GM12878 (cell line): Measurements from ENCODE around the gene MYO3B. TPM values are rescaled to one million over a fixed set of nuclear protein-coding genes. Genes with fewer than 3 reads are reported as not detected.

Experiments used
- ATAC-seq: fragments of 200-7000 bp; cut with Tn5 transposase; 3 replicates; pipeline ENCODE4 v1.9.1; 2020; ENCODE audit warnings: mild to moderate bottlenecking, moderate library complexity
- BruUV-seq: library from RNA; stranded (reverse); fragments of 400-500 nt; replicated peaks from 2 replicates; lab custom pipeline; 2021; lab: Mats Ljungman, UMichigan
- CTCF ChIA-PET: fragments of 300-600 bp; sonication (Branson Sonifier 250); formaldehyde crosslinking; extraction: SDS; loops from one replicate; lab custom pipeline; 2021; ENCODE audit warnings: inconsistent platforms; lab: Yijun Ruan, JAX
- POLR2A ChIA-PET: fragments of 350-600 bp; formaldehyde crosslinking; extraction: SDS; loops from one replicate; lab custom pipeline; 2021; ENCODE audit warnings: inconsistent platforms; lab: Charles Lee
- RAD21 ChIA-PET: fragments of 300-600 bp; sonication (Branson Sonifier 250); formaldehyde crosslinking; loops from one replicate; lab custom pipeline; 2023; ENCODE audit warnings: antibody characterized with exemption; ENCODE audit not compliant: unreplicated experiment; lab: Charles Lee
- SMC1A ChIA-PET: fragments of 300-600 bp; sonication (Branson Sonifier 250); formaldehyde crosslinking; loops from one replicate; lab custom pipeline; 2023; ENCODE audit not compliant: unreplicated experiment, uncharacterized antibody; lab: Charles Lee
- DNase-seq: peaks from one replicate; pipeline ENCODE4 v3.0.0-alpha.2; 2011; ENCODE audit warnings: low read depth, low spot score
- FAIRE-seq: peaks from 3 replicates; lab custom pipeline; 2011; peaks lifted over from hg19 to GRCh38; lab: Jason Lieb, UNC
- H2AFZ ChIP-seq: 2 replicates; pipeline ENCODE4 v1.6.0; 2011; ENCODE audit warnings: low read depth, low read length, control low read depth; ENCODE audit not compliant: control insufficient read depth
- H3K27ac ChIP-seq: 2 replicates; pipeline ENCODE4 v1.5.1; 2011; ENCODE audit warnings: control low read depth; ENCODE audit not compliant: control insufficient read depth, insufficient read depth
- H3K27me3 ChIP-seq, 2 experiments: replicated peaks in 1 of 2; 2 replicates each; pipeline versions ENCODE4 v1.6.0 to v1.6.1; 2011; ENCODE audit warnings: low read length in 1 of 2; ENCODE audit not compliant: control insufficient read depth in 2 of 2, insufficient read depth in 2 of 2
- H3K36me3 ChIP-seq, 2 experiments: 2 replicates each; pipeline ENCODE4 v1.5.1; 2011; ENCODE audit warnings: low read length in 1 of 2; ENCODE audit not compliant: control insufficient read depth in 2 of 2, insufficient read depth in 2 of 2
- H3K4me1 ChIP-seq: 2 replicates; pipeline ENCODE4 v1.6.1; 2011; ENCODE audit warnings: mild to moderate bottlenecking, low read length, moderate library complexity, mixed read lengths; ENCODE audit not compliant: control insufficient read depth, insufficient read depth
- H3K4me2 ChIP-seq: 2 replicates; pipeline ENCODE4 v1.6.0; 2011; ENCODE audit warnings: control low read depth; ENCODE audit not compliant: control insufficient read depth, insufficient read depth
- H3K4me3 ChIP-seq: fragments of 200-600 bp; sonication (generic); 2 replicates; pipeline ENCODE4 v1.5.1; 2016
- H3K79me2 ChIP-seq: 2 replicates; pipeline ENCODE4 v1.6.0; 2011; ENCODE audit warnings: low read length; ENCODE audit not compliant: control insufficient read depth, insufficient read depth
- H3K9ac ChIP-seq: 2 replicates; pipeline ENCODE4 v1.8.0; 2011; ENCODE audit warnings: low read length, control low read depth, mixed read lengths; ENCODE audit not compliant: control insufficient read depth, insufficient read depth
- H3K9me3 ChIP-seq: replicated peaks from 3 replicates; pipeline ENCODE4 v1.5.1; 2011; ENCODE audit warnings: mild to moderate bottlenecking, low read length; ENCODE audit not compliant: control insufficient read depth, insufficient read depth
- H4K20me1 ChIP-seq: 2 replicates; pipeline ENCODE4 v1.6.0; 2011; ENCODE audit not compliant: control insufficient read depth, insufficient read depth
- EGR1 ChIP-seq, 2 experiments: IDR thresholded peaks; 1 replicate in 1 of 2; 2 replicates in 1 of 2; pipeline ENCODE4 v1.6.1; 2011 to 2012; ENCODE audit warnings: low read depth in 2 of 2, low read length in 2 of 2, borderline replicate concordance in 1 of 2, mild to moderate bottlenecking in 1 of 2, moderate library complexity in 1 of 2
- IKZF1 ChIP-seq: fragments of 450-650 bp; conservative IDR thresholded peaks from 2 replicates; pipeline ENCODE4 v1.6.1; 2017; ENCODE audit warnings: antibody characterized with exemption, mild to moderate bottlenecking
- IKZF2 ChIP-seq, 2 experiments: fragments of 450-650 bp; IDR thresholded peaks; 2 replicates each; pipeline ENCODE4 v1.6.1; 2017; ENCODE audit warnings: mild to moderate bottlenecking in 2 of 2, moderate library complexity in 2 of 2
- MTA2 ChIP-seq: fragments of 450-650 bp; IDR thresholded peaks from 2 replicates; pipeline ENCODE4 v1.6.1; 2016; ENCODE audit warnings: low read depth, mild to moderate bottlenecking, moderate library complexity
- PML ChIP-seq: IDR thresholded peaks from 2 replicates; pipeline ENCODE4 v1.6.1; 2012; ENCODE audit warnings: low read length, inconsistent platforms
- RAD51 ChIP-seq: fragments of 450-650 bp; IDR thresholded peaks from 2 replicates; pipeline ENCODE4 v1.6.1; 2016; ENCODE audit warnings: moderate library complexity, mild to moderate bottlenecking, inconsistent platforms
- SMAD5 ChIP-seq: IDR thresholded peaks from 2 replicates; pipeline ENCODE4 v1.6.1; 2016; ENCODE audit warnings: antibody characterized with exemption, low read depth
- SPI1 ChIP-seq: IDR thresholded peaks from 2 replicates; pipeline ENCODE4 v1.6.1; 2011; ENCODE audit warnings: low read depth, mild to moderate bottlenecking, low read length, moderate library complexity, borderline replicate concordance; ENCODE audit not compliant: insufficient read depth
- ZNF384 ChIP-seq: IDR thresholded peaks from 2 replicates; pipeline ENCODE4 v1.6.1; 2012; ENCODE audit warnings: low read depth, mild to moderate bottlenecking, low read length, improper control_type of control experiment, borderline replicate concordance
- ZSCAN29 ChIP-seq: fragments of 450-650 bp; IDR thresholded peaks from 2 replicates; pipeline ENCODE4 v1.6.1; 2017; ENCODE audit warnings: mild to moderate bottlenecking, moderate library complexity
- WGBS: methylation state at CpG from one replicate; pipeline ENCODE4 v1.1.6; 2016; ENCODE audit warnings: low lambda C conversion rate; ENCODE audit not compliant: insufficient replicate concordance, insufficient coverage; ENCODE audit errors: missing lambda C conversion rate; 5-methylcytosine and 5-hydroxymethylcytosine counted together
- in situ Hi-C: fragments of 300-500 bp; cut with MboI; formaldehyde crosslinking; loops from 9 replicates; pipeline ENCODE4 v1.14.3; 2018; ENCODE audit warnings: mixed read lengths
- intact Hi-C: fragments of 100-400 bp; cut with micrococcal nuclease; formaldehyde crosslinking; loops from one replicate; pipeline ENCODE4 v1.14.2; 2022; ENCODE audit not compliant: unreplicated experiment
- polyA plus RNA-seq, 11 experiments: library from polyadenylated mRNA; depleted of rRNA in 4 of 11; unstranded in 6 of 11; stranded (reverse) in 5 of 11; fragments of >200 nt; fragmentation: Nextera tagmentation in 4 of 11; fragmentation: Illumina TruSeq in 1 of 11; extraction: Ambion mirVana in 4 of 11; extraction: Trizol in 1 of 11; gene quantifications; 1 replicate in 1 of 11; 2 replicates in 10 of 11; pipeline versions ENCODE4 v1.2.1 to v1.2.3, GENCODE V29; 2011 to 2016; ENCODE audit warnings: inconsistent platforms in 2 of 11, missing spikeins in 2 of 11, low read depth in 1 of 11
- total RNA-seq, 4 experiments: library from RNA; depleted of rRNA in 3 of 4; stranded (reverse); fragments of >200 nt in 3 of 4; fragmentation: Illumina TruSeq in 1 of 4; extraction: Trizol in 1 of 4; gene quantifications; 2 replicates each; pipeline versions ENCODE4 v1.2.1 to v1.2.3, GENCODE V29; 2013 to 2021
- TF ChIP-seq, protein P1 (sequence below): fragments of 450-650 bp; IDR thresholded peaks from 2 replicates; pipeline ENCODE4 v1.6.1; 2017; ENCODE audit warnings: low read depth, mild to moderate bottlenecking, moderate library complexity
- TF ChIP-seq, protein P2 (sequence below): fragments of 450-650 bp; conservative IDR thresholded peaks from 2 replicates; pipeline ENCODE4 v1.6.1; 2017; ENCODE audit warnings: mild to moderate bottlenecking, moderate library complexity
- TF ChIP-seq, protein P3 (sequence below): fragments of 450-650 bp; IDR thresholded peaks from 2 replicates; pipeline ENCODE4 v1.6.1; 2016; ENCODE audit warnings: mild to moderate bottlenecking

MYO3B gene
- total and polyA plus RNA-seq, 10 of the 15 experiments (the other 5 are each of a cell fraction or from before 2014, with no cell fraction given) = 1.1 to 7.1 (median 2.1) TPM

DNA sequence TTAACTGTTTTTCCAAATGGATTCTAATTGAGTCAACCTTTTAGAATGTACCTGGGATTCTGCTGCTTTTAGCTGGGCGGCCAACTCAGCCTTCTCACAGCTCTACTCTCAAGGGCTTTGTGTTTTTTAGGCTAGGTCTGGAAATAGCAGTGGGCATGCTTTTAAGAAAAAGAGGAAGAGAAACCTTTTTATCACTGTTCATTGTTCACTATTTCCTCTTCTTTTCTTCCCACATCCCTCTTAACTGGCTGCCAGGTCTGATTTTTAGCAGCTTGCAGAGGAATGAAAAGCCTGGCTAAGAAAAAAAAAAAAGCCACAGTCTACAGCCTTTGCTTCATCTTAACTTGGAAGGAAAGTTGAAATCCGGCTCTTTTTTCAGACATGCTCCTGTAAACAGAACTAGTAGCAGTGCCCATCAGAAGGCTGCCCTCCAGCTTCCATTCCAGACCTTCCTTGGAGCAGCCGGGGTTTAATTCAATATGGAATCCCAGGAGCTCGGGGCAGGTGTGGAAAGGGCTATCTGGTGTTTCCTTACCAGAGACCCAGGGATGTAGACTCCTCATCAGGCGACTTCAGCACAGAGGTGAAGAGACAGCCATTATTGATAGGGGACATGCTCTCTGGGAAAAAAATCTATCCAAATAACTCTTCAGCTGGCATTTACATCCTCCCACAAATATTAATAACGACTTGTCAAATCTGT lies 230.7 kb downstream of the MYO3B start:
- in situ Hi-C loops = no loop called here
- Histone ChIP-seq H2AFZ (no peak overlapping the region), H3K9ac (no peak overlapping the region), H3K27ac (no peak overlapping the region), H3K4me3 (no peak overlapping the region), H3K9me3 (no peaks in the 10 kb centered on the region), H4K20me1 (no peaks in the 10 kb centered on the region; the same call in 1 of the 2 replicates), H3K4me1 (peaks cover 15% of the 10 kb centered on the region), H3K36me3 (no peaks in the 10 kb centered on the region), H3K4me2 (peak overlapping the region; percentile 71), H3K79me2 (no peaks in the 10 kb centered on the region), H3K27me3 (no peaks in the 10 kb centered on the region)
- ATAC-seq = peak; percentile 64
- BruUV-seq = no TSS peak
- DNase-seq = no peak
- SMC1A ChIA-PET = interaction anchor here (0.6 to 3.1 kb wide), 48 partner anchors 9 to 1926 kb away, joined by 3 to 40 read pairs (median 5); partner anchors contain the start of genes ERICH2 and GAD1
- POLR2A ChIA-PET = interaction anchor here (0.6 to 1.8 kb wide), 4 partner anchors 140 to 271 kb away, joined by 3 to 7 read pairs (median 4); no protein-coding TSS in a partner anchor
- intact Hi-C loops = loop anchor here (1.0 to 5.0 kb wide), 3 partner anchors 99 to 407 kb away; partner anchors contain the start of gene SP5
- FAIRE-seq = peak; percentile 73
- RAD21 ChIA-PET = interaction anchor here (0.9 to 4.2 kb wide), 26 partner anchors 9 to 408 kb away, joined by 3 to 28 read pairs (median 5); partner anchors contain the start of genes ERICH2 and GAD1
- CTCF ChIA-PET = interaction anchor here (0.6 to 3.6 kb wide), 79 partner anchors 9 to 829 kb away, joined by 3 to 63 read pairs (median 5); partner anchors contain the start of genes ERICH2 and GAD1
- WGBS = 7% methylated on average over 6 of the region's 6 CpGs
- TF ChIP-seq, protein P1, sequence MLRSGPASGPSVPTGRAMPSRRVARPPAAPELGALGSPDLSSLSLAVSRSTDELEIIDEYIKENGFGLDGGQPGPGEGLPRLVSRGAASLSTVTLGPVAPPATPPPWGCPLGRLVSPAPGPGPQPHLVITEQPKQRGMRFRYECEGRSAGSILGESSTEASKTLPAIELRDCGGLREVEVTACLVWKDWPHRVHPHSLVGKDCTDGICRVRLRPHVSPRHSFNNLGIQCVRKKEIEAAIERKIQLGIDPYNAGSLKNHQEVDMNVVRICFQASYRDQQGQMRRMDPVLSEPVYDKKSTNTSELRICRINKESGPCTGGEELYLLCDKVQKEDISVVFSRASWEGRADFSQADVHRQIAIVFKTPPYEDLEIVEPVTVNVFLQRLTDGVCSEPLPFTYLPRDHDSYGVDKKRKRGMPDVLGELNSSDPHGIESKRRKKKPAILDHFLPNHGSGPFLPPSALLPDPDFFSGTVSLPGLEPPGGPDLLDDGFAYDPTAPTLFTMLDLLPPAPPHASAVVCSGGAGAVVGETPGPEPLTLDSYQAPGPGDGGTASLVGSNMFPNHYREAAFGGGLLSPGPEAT = peak; percentile 49
- TF ChIP-seq SPI1 = peak; percentile 85
- no peak for TF ChIP-seq EGR1 (IDR thresholded peaks at IDR 0.05; ENCODE audit: borderline replicate concordance in 1 of 2, low read depth in 2 of 2, low read length in 2 of 2)
- no peak for TF ChIP-seq RAD51
- peak; percentile 67; the same call in 1 of the 2 replicates for TF ChIP-seq ZNF384
- TF ChIP-seq IKZF1 = peak; percentile 58
- TF ChIP-seq SMAD5 = no peak
- no peak for TF ChIP-seq ZSCAN29
- peak; percentile 61 to 79; a peak in 3 of 4 replicates for TF ChIP-seq IKZF2 (IDR thresholded peaks at IDR 0.05)
- TF ChIP-seq MTA2 = peak; percentile 53; the same call in 1 of the 2 replicates
- TF ChIP-seq, protein P2, sequence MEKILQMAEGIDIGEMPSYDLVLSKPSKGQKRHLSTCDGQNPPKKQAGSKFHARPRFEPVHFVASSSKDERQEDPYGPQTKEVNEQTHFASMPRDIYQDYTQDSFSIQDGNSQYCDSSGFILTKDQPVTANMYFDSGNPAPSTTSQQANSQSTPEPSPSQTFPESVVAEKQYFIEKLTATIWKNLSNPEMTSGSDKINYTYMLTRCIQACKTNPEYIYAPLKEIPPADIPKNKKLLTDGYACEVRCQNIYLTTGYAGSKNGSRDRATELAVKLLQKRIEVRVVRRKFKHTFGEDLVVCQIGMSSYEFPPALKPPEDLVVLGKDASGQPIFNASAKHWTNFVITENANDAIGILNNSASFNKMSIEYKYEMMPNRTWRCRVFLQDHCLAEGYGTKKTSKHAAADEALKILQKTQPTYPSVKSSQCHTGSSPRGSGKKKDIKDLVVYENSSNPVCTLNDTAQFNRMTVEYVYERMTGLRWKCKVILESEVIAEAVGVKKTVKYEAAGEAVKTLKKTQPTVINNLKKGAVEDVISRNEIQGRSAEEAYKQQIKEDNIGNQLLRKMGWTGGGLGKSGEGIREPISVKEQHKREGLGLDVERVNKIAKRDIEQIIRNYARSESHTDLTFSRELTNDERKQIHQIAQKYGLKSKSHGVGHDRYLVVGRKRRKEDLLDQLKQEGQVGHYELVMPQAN = no peak
- no peak for TF ChIP-seq PML
- TF ChIP-seq, protein P3, sequence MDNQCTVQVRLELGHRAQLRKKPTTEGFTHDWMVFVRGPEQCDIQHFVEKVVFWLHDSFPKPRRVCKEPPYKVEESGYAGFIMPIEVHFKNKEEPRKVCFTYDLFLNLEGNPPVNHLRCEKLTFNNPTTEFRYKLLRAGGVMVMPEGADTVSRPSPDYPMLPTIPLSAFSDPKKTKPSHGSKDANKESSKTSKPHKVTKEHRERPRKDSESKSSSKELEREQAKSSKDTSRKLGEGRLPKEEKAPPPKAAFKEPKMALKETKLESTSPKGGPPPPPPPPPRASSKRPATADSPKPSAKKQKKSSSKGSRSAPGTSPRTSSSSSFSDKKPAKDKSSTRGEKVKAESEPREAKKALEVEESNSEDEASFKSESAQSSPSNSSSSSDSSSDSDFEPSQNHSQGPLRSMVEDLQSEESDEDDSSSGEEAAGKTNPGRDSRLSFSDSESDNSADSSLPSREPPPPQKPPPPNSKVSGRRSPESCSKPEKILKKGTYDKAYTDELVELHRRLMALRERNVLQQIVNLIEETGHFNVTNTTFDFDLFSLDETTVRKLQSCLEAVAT = 0 out of 2 replicates have a peak, but pooled peaks have one; percentile 25
